Measurements from ENCODE around the gene ENPP7.

DNA sequence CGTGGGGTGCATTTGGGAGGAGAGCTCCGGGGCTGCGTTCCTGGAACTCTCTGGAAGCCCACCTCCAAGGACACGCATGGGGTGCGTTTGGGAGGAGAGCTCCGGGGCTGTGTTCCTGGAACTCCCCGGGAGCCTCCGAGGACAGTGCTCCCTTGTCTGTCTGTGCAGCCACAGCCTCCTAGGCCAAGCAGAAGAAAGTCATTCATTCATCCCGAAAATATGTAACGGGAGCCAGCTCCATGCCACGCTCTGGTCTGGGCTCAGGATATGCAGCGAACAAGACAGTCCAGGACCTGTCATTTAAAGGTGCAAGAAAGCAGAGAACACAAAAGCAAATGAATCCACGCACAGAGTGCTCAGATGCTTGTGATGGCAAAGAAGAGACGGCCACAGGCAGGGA is 7.9 kb downstream of the ENPP7 start:
- TF ChIP-seq, protein P1, sequence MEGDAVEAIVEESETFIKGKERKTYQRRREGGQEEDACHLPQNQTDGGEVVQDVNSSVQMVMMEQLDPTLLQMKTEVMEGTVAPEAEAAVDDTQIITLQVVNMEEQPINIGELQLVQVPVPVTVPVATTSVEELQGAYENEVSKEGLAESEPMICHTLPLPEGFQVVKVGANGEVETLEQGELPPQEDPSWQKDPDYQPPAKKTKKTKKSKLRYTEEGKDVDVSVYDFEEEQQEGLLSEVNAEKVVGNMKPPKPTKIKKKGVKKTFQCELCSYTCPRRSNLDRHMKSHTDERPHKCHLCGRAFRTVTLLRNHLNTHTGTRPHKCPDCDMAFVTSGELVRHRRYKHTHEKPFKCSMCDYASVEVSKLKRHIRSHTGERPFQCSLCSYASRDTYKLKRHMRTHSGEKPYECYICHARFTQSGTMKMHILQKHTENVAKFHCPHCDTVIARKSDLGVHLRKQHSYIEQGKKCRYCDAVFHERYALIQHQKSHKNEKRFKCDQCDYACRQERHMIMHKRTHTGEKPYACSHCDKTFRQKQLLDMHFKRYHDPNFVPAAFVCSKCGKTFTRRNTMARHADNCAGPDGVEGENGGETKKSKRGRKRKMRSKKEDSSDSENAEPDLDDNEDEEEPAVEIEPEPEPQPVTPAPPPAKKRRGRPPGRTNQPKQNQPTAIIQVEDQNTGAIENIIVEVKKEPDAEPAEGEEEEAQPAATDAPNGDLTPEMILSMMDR (IDR thresholded peaks at IDR 0.05; ENCODE audit: low read length) = no peak
- no peak for TF ChIP-seq EZH2phosphoT487 (IDR thresholded peaks at IDR 0.05; ENCODE audit: low read length)
